Right ventricle myocardium superior (tissue), 1 donor: Measurements from ENCODE around the gene HDGFL3. TPM values are rescaled to one million over a fixed set of nuclear protein-coding genes. Genes with fewer than 3 reads are reported as not detected.
"Not testable (repeated sequence)": the region's sequence is repeated elsewhere in the genome, so short reads cannot be mapped to it uniquely, and the experiment has no call there.

Experiments
- ATAC-seq: fragments of 200-7000 bp; cut with Tn5 transposase; one replicate; pipeline ENCODE4 v1.9.1; 2020; ENCODE audit warnings: mild to moderate bottlenecking; ENCODE audit not compliant: poor library complexity
- DNase-seq: peaks from one replicate; pipeline ENCODE4 v3.0.0-alpha.2; 2020
- intact Hi-C: fragments of 100-400 bp; cut with DNase I; formaldehyde crosslinking; loops from one replicate; pipeline ENCODE4 v1.11.2; 2022
- long read RNA-seq: library from polyadenylated mRNA; unstranded; transcript quantifications from one replicate; pipeline ENCODE4 v2.0.0, GENCODE V29; 2021
- total RNA-seq: library from RNA; stranded (reverse); fragmentation: NEBNext Ultra II Directional; extraction: Animal tissue kit (Norgen Biotek cat#: 25700); gene quantifications from one replicate; pipeline ENCODE4 v1.2.1, GENCODE V29; 2021
- donor health status: DM: no; HTN: yes; CAD: no; lungs with severe emphysema.

Gene HDGFL3
- total RNA-seq: 26.7 TPM
- long read RNA-seq, full-length matches to known transcripts: 72 of 75 reads
- long read RNA-seq, partial matches to known transcripts: 0 of 75 reads
- long read RNA-seq, other reads (novel, unspliced or antisense): 3 of 75 reads

DNA sequence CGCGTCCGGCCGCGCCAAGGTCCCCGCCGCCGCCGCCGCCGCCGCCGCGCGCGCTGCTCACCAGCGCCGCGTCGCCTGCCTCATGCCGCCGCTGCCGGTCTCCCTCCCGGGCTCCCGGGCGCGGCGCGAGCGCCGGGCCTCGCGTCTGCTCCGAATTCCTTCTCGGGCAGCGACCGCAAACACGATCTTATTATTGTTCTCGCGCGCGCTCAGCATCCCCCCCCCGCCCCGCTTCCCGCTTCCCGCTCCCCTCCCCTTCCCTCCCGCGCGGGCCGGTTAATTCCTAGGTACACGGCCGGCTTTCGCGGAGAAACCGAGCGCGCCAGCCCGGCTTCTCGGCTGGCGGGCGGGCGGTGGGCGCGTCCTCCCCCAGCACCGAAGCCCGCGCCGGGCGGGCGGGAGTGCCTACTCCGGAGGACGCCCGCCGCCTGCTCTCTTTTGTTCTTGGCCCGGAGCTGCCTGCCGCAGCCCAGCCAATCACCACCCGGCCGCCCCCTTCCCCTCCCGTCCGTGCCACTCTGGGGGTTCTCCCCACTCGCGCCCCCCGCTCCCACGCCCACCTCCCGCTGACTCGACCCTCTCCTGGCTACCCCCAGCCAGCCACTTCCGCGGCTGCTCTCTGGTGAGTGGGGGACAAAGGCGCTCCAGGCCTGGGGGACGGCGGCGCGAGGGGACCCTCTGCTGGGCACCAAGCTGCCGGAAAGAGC is at the start of gene HDGFL3:
HDGFL3 (minus strand) TSS at position 164 of the 707 bp plus-strand sequence. CDS start 409 bp downstream, outside the sequence.
- intact Hi-C loops: no loop called here
- DNase-seq: peak; percentile 75
- peak; percentile 64 for ATAC-seq

DNA sequence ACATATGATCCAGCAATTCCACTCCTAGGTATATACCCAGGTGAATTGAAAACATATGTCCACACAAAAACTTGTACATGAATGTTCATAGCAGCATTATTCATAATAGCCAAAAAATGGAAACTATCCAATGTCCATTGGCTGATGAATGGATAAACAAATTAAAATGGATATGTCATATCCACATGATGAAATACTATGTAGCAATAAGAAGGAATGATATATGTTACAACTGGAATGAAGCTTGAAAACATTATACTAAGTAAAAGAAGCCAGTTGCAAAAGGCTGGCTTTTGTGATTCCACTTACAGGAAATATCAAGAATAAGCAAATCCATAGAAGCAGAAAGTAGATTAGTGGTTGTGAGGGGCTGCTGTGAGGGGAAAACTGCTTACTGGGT is 43.2 kb upstream of the HDGFL3 start:
- intact Hi-C loops: no loop called here
- DNase-seq: no peak
- ATAC-seq: no peak

DNA sequence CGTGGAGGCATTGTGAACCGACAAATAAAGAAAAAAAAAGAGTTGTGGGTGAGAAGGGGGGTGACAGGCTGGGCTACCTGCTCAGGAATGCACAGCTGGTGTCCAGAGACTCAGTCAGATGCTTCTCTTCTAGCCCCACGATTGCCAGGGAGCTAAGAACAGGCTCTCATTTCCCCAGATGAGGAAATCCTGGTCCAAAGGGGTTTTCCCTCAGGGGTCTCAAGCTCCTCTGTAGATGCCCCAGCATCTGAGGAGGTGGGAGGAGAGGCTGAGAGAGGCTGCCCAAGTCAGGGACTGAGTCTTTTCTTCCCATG is 41.4 kb upstream of the HDGFL3 start:
- ATAC-seq (no peak), DNase-seq (no peak)
- intact Hi-C loops: loop anchor here (2.0 to 5.0 kb wide), 3 partner anchors 128 to 310 kb away; no protein-coding TSS in a partner anchor

DNA sequence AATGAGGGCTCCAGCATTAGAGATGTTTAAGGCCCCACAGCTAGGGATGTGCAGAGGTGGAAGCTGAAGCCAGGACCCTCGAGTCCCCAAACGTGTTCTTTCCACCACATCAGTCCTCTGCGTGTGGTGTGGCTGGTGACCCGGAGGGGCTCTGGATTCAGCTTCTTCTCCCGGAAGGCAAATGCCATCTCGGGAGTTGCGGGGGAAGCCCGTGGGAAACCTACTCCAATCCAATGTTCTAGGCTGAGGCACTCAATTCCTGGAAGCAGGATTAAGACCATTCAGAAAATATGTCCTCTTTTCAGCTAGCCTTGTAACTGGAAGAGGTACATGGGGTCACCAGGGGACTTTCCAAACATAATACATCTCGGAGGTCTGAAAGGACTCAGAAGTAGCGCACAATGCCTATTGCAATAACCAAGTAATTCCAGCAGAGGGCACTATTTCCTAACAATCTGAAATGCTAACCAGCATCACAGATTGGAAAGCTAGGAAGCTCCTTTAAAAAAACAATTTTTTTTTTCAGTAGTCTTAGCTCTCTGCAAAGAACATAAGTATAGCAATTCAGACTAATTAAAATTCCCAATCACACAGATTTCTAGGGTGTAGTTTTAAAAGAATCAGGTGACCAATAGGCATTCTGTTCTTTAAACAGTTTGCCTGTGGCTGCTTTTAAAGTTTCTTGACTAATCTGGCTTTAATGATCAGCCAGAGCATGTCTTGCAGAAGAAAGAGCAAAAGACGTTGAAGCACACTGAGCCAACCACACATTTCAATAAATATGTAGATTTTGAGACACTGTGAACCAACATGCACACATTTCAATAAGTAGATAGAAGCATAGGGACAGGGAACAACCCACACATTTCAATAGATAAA is 40.8 kb upstream of the HDGFL3 start:
- no peak for DNase-seq
- ATAC-seq: peak; percentile 57
- intact Hi-C loops: loop anchor here (2.0 to 5.0 kb wide), 3 partner anchors 129 to 310 kb away; no protein-coding TSS in a partner anchor

DNA sequence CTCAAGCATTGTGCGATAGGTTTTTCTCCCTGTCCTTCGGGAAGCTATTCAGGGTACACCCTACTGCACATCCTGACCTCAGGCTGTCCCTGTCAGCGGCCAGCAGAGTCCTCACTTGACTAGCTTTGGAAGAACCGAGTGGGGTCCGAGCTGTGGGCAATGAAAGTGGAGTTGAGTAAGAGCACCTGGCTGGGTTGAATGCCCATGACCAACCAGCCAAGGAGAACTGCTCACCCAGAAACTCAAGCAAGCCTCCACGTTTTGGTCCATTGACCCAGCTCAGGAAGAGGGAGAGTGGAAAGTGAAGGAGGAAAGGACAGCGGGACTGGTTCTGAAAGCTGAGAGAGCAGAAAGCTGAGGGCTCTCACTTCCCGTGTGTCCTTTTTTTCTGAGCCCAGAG is 36.0 kb upstream of the HDGFL3 start:
- intact Hi-C loops: no loop called here
- DNase-seq (no peak), ATAC-seq (no peak)

DNA sequence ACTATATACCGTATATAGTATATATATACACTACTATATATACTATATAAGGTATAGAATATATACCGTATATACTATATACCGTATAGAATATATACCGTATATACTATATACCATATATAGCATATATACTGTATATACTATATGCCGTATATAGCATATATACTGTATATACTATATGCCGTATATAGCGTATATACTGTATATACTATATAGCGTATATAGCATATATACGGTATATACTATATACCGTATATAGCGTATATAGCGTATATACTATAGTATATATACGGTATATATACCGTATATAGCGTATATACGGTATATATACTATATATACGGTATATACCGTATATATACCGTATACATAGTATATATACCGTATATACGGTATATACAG is 22.6 kb upstream of the HDGFL3 start:
- DNase-seq (no peak), ATAC-seq (no peak)
- intact Hi-C loops: no loop called here

DNA sequence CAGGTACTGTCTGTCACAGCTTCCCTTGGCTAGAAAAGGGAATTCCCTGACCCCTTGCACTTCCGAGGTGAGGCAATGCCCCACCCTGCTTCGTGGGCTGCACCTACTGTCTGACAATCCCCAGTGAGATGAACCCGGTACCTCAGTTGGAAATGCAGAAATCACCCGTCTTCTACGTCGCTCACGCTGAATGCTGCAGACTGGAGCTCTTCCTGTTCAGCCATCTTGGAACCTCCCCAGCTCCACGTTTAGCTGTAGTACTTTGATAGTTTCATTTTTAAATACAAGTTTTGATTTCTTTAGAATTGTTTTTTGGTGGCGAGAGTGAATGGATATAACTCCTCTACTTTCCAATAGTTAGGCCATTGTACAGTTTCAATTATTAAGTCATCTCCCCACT is 17.8 kb upstream of the HDGFL3 start:
- ATAC-seq (no peak), DNase-seq (no peak)
- intact Hi-C loops: no loop called here

DNA sequence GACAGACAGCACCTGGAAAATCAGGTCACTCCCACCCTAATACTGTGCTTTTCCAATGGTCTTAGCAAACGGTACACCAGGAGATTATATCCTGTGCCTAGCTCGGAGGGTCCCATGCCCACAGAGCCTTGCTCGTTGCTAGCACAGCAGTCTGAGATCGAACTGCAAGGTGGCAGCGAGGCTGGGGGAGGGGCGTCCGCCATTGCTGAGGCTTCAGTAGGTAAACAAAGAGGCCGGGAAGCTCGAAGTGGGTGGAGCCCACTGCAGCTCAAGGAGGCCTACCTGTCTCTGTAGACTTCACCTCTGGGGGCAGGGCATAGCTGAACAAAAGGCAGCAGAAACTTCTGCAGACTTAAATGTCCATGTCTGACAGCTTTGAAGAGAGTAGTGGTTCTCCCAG is 14.2 kb upstream of the HDGFL3 start:
- DNase-seq, intact Hi-C loops, ATAC-seq: not testable (repeated sequence)

DNA sequence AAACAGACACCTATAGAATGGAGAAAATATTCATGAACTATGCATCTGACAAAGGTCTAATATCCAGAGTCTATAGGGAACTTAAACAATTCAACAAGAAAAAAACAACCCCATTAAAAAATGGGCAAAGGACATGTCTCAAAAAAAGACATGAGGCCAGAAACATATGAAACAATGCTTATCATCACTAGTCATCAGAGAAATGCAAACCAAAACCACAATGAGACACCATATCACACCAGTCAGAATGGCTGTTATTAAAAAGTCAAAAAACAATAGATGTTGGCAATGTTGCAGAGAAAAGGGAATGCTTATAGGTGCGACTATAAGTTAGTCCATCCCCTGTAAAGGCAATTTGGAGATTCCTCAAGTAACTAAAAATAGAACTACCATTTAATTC is 11.4 kb upstream of the HDGFL3 start:
- DNase-seq (no peak), ATAC-seq (no peak)
- intact Hi-C loops: no loop called here

DNA sequence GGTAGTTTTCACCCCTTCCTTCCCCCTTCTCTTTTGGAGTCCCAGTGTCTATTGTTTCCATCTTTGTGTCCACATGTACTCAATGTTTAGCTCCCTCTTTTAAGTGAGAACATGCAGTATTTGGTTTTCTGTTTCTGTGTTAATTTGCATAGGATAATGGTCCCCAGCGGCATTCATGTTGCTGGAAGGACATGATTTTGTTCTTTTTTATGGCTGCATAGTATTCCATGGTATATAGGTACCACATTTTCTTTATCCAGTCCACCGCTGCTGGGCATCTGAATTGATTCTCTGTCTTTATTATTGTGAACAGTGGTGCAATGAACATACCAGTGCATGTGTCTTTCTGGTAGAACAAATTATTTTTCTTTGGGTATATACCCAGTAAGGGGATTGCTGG is 7.7 kb upstream of the HDGFL3 start:
- intact Hi-C loops: no loop called here
- DNase-seq (no peak), ATAC-seq (no peak)

DNA sequence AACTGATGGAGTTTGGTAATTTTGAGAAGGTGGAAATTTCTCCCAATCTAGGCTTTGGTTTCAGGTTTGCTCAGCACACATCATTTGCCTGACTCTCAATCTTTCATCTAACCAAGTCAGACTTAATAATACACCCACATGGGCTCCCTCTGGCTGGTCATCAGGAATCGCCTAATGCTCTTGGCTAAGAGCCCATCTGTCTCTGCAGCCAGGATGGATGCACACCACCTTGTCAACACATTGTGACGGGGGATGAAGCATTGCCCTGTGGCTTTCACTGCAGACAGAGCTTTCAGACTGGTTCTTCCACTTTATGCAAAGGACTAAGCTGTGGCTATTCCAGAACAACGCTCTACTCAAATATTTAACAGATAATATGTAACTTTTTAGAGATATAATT is 3.0 kb upstream of the HDGFL3 start:
- ATAC-seq (no peak), DNase-seq (no peak)
- intact Hi-C loops: no loop called here

DNA sequence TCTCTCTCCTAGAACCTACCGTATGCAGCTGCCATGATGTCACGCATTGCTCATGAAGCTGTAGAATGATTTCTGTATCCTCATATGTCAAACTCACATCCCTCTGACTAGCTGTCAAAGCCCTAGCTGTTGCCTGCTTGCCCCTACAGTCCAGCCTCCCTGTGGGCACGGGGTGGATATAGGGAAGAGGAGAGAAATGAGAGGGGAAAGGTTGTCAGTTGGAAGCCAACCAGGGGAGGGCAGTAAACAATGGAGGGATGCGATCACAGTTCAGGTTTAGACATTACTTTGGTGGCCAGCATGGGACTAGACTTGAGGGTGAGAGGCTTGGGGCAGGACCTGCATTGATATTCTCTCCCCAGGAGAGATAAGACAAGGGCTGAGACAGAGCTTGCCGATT is 1.7 kb upstream of the HDGFL3 start:
- ATAC-seq (no peak), DNase-seq (no peak)
- intact Hi-C loops: no loop called here

DNA sequence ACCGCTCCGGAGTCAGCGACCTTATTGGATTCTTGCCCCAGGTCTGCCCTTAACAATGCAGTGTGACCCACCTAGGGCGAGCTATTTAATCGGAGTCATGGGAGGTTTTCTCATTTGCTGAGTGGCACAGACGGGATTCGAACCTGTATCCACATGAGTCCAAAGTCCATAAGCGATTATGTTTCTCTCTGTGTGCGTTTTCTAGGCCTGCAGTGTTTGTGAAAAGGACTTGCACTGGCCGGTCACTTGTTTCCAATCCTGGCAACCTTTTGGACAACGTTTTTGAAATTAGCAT is 691 bp upstream of the HDGFL3 start:
- intact Hi-C loops: no loop called here
- DNase-seq (no peak), ATAC-seq (no peak)

DNA sequence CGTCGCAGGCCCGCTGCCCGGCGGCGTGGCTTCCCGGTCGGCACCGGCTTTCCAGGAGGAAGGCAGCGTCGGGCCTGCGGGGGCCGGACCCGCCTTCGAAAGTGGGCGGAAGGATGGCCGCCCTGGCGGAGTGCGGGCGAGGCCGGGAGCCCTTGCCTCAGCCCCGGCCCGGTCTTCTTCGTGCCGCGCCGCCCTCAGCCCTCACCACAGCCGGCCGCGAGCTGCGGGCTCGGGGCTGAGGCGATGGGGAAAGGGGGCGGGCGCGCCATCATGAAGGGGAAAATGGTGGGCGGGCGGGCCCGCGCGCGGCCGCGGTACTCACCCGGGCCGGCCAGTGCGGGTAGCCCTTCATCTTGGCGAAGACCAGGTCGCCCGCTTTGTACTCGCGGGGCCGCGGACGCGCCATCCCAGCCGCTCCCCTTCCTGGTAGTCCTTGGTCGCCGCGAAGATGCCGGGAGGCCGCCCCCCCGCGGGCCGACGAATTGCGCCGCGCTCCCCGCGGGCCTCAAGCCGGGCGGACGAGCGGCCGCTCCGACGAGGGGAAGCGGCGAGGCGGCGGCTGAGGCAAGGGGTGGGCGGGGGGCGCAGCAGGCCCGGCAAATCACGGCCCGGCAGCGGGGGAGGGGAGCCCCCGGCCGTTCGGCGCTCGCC is 489 bp downstream of the HDGFL3 start:
- ATAC-seq (peak; percentile 64), DNase-seq (peak; percentile 67)
- intact Hi-C loops: no loop called here

DNA sequence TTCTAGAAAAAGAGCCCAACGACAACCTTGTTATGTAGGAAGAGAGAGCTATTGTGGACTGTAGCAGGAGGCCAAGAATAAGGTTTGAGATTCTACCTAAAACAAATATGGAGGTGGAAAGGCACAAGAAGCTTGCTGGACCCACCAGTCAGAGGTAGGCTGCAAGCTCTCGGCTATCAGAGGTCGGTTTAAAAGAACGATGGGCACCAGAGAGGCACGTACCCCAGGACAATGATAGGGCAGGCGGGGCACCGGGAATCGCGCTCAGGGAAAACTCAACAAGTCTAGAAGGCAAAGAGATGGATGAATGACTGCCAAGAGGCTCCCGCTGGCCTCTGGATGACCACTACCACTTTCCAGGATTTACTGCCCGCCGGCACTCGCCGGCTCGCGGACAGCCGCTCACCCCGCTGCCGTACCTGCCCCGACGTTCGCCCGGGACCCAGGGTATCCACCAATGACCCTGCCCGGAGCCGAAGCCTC is 1.1 kb downstream of the HDGFL3 start:
- DNase-seq (no peak), ATAC-seq (peak; percentile 18)
- intact Hi-C loops: no loop called here

DNA sequence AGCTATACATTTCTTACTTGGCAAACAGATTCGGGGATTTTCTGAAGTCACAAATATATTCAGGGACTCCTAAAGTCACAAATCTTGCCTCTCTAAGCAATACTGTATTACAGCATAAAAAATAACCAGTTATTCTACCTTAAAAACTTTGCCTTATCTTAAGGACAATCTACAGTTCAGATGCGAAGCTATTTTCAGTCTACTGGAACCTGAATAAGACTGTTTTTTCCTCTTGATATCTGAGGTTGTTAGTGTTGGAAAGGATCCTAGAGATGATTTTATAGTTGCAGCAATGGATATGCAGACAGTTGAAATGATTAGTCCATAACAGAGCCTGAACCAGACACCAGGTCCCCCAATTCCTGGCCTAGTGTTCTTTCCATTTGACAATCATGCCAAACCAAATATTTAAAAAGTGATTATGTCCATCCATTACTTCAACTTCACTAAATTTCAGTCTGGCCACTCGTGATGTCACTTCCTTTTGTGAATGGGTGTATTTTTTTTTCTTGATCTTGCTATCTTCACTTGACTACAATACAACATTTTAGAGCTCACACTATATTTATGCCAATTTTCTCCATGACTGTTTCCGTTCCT is 1.8 kb downstream of the HDGFL3 start:
- intact Hi-C loops: no loop called here
- DNase-seq: no peak
- ATAC-seq: no peak

DNA sequence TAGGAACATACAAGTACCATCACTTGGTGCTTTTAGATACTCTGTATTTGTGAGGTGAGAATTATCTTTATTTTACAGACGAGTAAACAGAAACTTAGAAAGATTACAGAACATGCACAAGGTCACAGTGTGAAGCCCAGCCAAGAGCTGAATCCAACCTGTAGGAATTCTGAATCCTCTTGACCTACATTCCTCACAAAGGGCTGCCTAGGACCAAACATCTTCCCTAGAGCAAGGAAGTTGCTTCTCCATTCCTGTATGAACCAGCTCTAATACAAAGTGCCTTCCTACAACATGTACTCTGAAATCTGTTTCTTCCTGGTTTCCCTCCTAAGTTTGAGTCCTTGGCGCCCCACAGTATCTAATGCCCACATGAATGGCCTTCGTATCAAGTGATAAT is 2.9 kb downstream of the HDGFL3 start:
- DNase-seq (no peak), ATAC-seq (no peak)
- intact Hi-C loops: no loop called here

DNA sequence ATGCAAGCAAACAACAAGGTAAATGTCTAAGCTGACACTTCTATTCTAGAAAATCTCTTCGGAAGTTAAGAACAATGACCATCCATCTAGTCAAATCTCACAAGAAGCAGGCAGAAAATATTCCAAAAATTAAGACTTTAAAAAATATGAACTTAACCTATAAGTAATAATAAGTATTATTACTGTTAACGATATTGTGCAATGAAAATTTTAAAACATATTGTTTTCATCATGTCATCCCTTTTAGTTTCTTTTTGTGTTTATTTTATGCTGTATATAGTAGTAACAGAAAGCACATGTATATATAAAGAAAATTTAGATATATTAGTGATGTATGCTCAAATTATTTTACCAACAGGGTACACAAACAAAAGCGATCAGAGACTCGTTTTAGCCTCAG is 4.1 kb downstream of the HDGFL3 start:
- no peak for ATAC-seq
- intact Hi-C loops: no loop called here
- no peak for DNase-seq

DNA sequence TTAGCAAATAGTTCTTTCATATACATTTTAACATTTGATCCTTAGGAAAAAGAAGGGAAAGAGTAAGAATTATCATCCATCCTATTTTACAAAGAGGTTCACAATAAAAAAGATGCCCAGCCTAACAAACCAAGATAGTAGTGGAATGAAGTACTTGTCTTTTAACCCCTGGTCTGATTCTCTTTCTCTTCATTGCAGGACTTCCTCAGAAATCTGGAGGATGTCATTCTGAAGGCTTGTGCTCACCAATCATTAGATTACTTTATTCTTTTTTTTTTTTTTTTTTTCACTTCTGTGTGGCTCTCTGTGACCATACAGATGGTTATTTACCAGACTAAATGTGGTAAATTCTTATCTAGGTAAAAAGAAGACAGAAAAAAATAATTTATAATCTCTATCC is 7.0 kb downstream of the HDGFL3 start:
- intact Hi-C loops: no loop called here
- no peak for ATAC-seq
- no peak for DNase-seq
